ENCODE data around the gene RAP1A. TPM values are rescaled to one million over a fixed set of nuclear protein-coding genes. Genes with fewer than 3 reads are reported as not detected.
"Not testable (repeated sequence)": the region's sequence is repeated elsewhere in the genome, so short reads cannot be mapped to it uniquely, and the experiment has no call there.

RAP1A gene
- total RNA-seq, 2 donors from 2014 or later: 97.8 to 138 TPM

DNA sequence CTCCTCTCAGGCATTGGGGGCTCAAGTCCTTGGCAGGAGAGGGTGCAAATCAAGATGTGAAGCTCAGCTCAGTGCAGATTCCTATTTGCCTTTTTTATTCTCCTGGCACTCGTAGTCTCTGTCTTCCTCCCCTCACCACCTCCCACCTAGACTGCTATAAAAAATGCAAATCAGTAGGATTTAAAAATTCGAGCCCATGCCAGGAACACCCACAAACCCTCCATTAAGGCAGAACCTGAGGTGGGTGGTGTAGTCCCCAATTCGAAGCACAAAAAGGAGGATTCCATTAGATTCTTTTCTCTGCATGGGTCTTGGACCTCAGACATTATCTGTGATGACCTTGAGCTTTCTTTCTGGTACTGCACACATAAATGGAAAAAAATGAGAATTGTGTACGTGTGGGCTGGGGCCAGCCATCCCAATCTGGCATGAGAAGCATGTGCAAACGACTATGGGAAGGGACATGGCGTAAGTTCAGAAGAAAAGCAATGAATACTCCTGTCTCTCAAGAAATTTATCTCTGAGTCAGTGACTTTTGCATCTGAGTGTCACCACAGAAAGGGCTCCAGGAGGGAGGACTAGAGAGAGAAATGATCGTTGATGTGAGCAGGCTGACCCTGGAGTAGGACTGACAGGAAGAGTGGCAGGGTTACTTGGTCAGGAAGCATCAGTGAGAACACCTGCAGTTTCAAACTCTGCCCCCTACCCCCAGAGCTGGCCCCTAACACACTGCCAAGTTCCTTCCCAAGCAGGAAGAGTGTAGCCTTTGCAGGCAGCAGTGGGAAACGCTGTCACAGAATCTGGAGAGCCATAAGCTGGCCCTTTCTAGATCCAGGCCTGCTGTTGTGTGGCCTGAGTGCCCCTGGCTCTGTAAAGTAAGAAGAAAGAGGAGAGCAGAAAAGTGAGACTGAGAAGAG lies 117.9 kb downstream of the RAP1A start:
- H3K9me3 Mint-ChIP-seq: no peaks in the 10 kb centered on the region
- H3K4me1 Mint-ChIP-seq (ENCODE audit: low read depth in 2 of 2): peaks cover 21 to 22% of the 10 kb centered on the region in 2 donors
- H3K27ac Mint-ChIP-seq: peak overlapping the region; percentile 3 to 33
- H3K4me3 Mint-ChIP-seq: peak overlapping the region; percentile 84
- peaks cover 25 to 34% of the 10 kb centered on the region in 2 donors for H3K27me3 Mint-ChIP-seq
- no peak for ATAC-seq
- no peak for DNase-seq (ENCODE audit: low spot score)
- H3K36me3 Mint-ChIP-seq: no peaks in the 10 kb centered on the region

DNA sequence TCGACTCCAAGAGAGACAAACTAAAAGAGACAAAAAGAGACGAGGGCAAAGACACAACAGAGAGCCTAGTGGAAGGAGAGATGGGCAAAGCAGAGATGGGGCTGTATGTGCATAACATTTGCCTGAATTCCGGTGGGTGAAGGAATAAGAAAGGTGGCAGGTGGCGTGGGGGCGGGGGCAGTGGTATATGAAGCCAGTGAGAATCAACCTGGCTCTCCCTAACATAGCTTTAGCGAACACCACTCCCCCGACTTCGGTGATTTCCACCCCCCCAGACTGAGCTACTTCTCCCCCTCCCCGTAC lies 118.5 kb downstream of the RAP1A start:
- Mint-ChIP-seq H3K27ac (peak overlapping the region; percentile 3 to 33), H3K27me3 (peaks cover 25 to 33% of the 10 kb centered on the region in 2 donors), H3K4me1 (ENCODE audit: low read depth in 2 of 2) (peaks cover 21 to 22% of the 10 kb centered on the region in 2 donors), H3K4me3 (peak overlapping the region; percentile 84), H3K9me3 (no peaks in the 10 kb centered on the region), H3K36me3 (no peaks in the 10 kb centered on the region)
- ATAC-seq (no peak), DNase-seq (ENCODE audit: low spot score) (no peak)

DNA sequence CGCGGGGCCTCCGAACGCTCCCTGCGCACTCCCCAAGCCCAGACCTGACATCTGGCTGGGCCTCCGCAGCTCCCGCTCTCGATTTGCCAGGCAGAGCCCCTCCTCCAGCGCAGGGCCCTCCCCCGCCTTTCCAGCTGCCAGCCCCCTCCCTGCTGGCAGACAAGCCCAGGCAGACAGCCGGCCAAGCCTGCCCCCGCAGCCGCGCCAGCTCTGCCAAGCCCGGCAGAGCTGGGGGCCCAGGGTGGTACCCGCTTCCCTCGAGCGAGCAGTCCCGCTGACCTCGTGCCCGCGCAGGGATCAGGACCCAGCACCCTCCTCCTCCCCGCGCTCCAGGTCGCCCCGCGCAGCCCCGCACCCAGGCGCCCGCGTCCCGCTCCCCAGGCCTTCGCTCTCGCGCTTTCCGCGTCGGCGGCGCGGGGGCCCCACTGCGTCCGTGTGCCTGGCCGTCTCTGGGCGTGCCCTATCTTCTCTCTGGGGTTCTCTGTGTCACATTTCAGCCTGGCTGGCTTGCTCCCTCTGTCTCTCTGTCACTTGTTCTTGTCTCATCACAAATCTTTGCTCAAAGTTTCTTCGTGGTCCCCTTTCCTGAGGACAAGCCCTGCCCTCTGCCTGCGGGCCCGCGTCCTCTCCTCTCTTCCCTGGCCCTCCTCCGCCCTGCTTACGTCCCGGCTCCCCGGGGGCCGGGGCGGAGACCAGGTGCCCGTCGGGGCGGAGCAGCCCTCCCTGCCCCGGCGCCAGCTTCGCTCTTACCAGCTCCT lies 119.0 kb downstream of the RAP1A start:
- Mint-ChIP-seq H3K9me3 (no peaks in the 10 kb centered on the region), H3K4me1 (ENCODE audit: low read depth in 2 of 2) (peaks cover 21 to 22% of the 10 kb centered on the region in 2 donors), H3K36me3 (no peaks in the 10 kb centered on the region), H3K27me3 (peaks cover 25 to 34% of the 10 kb centered on the region in 2 donors), H3K4me3 (peak overlapping the region; percentile 95), H3K27ac (peak overlapping the region in 1 of 2 donors; percentile 33)
- DNase-seq (ENCODE audit: low spot score): no peak
- peak; percentile 73 to 78 for ATAC-seq

DNA sequence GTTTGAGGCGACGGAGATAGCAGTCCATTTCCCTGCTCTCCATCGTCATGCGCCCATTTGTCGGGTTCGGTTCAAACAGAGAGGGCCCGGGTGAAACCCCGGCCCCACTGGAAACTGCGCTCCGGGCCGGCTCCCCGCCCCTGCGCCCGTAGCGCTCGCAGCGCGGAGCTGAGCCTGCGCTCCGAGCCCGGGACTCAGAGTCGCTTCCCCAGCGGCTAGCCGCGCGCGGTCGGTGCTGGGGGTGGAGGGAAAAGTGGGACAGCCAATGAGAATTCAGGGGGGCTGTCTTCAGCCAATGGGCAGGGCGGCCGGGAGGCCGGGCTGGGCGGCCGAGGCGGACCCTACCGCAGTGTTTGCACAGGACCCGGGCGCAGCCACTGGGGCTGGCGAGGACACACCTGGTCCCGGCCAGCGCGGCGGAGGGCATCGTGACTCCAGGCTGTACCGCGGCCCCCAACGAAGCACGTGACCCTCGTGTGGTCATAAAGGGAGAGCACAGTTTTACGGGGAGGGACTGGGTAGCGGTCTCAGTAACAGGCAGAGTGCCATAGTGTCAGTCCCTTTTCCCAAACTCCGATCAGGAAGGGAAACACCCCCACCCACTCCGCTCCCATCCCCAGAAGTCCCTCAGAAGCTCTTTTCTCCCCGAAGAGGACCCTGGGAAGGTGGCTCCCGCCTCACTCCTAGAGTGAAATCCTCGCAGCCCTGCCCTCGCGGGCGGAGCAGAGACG lies 119.8 kb downstream of the RAP1A start, which contains the start of gene INKA2:
Gene INKA2, minus strand, starts transcription at position 202 of the 731 bp plus-strand sequence. Its CDS starts 153 bp downstream, at position 49.
- H3K27ac Mint-ChIP-seq: peak within 1 kb of the TSS in 1 of 2 donors; percentile 81
- no peaks in the 10 kb centered on the region for H3K9me3 Mint-ChIP-seq
- ATAC-seq (peak; percentile 92 to 94), DNase-seq (ENCODE audit: low spot score) (peak; percentile 88)
- H3K36me3 Mint-ChIP-seq: no peaks in the 10 kb centered on the region
- peak within 1 kb of the TSS; percentile 95 for H3K4me3 Mint-ChIP-seq
- peaks cover 21 to 22% of the 10 kb centered on the region in 2 donors for H3K4me1 Mint-ChIP-seq (ENCODE audit: low read depth in 2 of 2)
- peaks cover 25 to 36% of the 10 kb centered on the region in 2 donors for H3K27me3 Mint-ChIP-seq

DNA sequence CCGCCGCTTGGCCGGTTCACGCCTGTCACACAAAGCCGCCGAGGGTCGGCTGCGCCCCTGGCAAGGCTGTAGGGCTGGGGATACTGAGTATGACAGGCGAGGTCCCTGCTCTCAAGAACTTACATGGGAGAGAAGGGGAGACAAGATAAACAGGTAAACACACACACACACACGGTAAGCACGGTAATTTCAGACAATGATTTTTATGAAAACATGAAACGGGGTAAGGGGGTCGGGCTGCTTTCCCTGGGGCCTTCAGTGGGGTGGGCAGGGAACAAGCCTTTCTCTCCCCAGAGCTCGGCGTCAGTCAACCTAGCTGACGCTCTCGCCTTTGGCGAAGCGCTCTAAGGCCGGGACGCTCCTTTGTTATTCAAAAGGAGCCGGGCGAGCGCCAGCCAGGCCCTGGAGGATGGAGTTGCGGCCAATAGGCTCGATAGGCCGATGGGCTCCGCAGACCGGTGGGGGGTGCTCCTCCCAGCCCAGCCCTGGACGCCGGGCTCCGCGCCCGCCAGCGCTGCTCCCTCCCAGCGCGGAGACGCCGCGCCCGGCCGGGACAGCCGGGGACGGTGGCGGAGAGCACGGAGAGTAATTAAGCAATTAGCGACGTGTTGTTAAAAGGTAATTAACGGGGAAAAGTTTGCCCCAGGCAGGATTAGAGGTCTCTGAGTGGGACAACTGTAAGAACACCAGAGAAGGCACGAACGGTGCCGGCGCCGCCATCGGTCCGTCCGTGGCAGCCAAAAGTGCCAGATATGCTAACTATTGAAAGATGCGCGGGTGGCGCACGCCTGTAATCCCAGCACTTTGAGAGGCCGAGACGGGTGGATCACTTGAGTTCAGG lies 120.6 kb downstream of the RAP1A start:
- Mint-ChIP-seq H3K4me3 (peak overlapping the region; percentile 95), H3K27me3 (peaks cover 25 to 36% of the 10 kb centered on the region in 2 donors), H3K4me1 (ENCODE audit: low read depth in 2 of 2) (peaks cover 21 to 22% of the 10 kb centered on the region in 2 donors), H3K27ac (peak overlapping the region in 1 of 2 donors; percentile 81), H3K9me3 (no peaks in the 10 kb centered on the region), H3K36me3 (no peaks in the 10 kb centered on the region)
- DNase-seq (ENCODE audit: low spot score) (no peak), ATAC-seq (no peak)

DNA sequence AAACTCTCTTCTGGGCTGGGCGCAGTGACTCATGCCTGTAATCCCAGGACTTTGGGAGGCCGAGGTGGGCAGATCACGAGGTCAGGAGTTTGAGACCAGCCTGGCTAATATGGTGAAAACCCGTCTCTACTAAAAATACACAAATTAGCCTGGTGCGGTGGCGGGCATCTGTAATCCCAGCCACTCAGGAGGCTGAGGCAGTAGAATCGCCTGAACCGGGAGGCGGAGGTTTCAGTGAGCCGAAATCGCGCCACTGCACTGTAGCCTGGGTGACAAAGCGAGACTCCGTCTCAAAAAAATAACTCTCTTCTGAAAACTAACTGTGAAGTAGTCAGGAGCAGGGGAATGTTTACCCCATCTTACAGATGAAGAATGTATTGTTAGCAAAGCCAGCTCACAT lies 122.7 kb downstream of the RAP1A start:
- not testable (repeated sequence) for H3K9me3 Mint-ChIP-seq; DNase-seq (ENCODE audit: low spot score); H3K4me3 Mint-ChIP-seq; ATAC-seq; H3K27ac Mint-ChIP-seq; H3K36me3 Mint-ChIP-seq
- peaks cover 22 to 23% of the 10 kb centered on the region in 2 donors for H3K4me1 Mint-ChIP-seq (ENCODE audit: low read depth in 2 of 2)
- peaks cover 23 to 31% of the 10 kb centered on the region in 2 donors for H3K27me3 Mint-ChIP-seq

DNA sequence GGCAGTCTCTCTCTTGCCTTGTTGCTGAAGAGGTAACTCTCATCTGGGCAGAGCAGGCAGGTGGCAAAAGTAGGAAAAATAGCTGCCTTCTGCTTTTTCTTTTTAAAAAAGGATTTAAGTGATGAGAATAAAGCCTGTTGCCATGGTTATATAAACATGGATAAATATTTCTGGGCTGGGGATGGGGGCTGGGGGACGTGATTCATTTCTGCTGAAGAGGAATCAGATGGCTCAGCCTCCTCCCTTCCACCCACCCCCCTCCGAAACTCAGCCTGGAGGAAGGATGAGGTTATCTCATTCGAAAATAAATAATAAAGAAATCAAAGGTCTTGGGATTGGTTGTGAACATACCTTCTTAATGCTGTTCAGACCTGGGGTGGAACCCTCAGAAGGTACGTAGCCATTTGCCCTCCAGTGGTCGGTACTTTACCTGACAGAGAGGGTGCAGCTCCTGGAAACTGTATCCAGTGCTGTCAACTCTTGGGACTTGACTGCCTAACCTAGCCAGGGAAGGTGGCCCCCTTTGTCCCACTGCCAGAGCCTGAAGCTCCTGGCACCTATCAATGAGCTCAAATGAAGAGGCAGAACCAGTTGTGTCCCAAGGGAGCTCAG lies 123.5 kb downstream of the RAP1A start:
- Mint-ChIP-seq H3K27me3 (peaks cover 16 to 24% of the 10 kb centered on the region in 2 donors), H3K36me3 (no peaks in the 10 kb centered on the region), H3K27ac (no peak overlapping the region), H3K9me3 (no peaks in the 10 kb centered on the region), H3K4me1 (ENCODE audit: low read depth in 2 of 2) (peaks cover 19 to 20% of the 10 kb centered on the region in 2 donors), H3K4me3 (no peak overlapping the region)
- DNase-seq (ENCODE audit: low spot score) (no peak), ATAC-seq (no peak)

DNA sequence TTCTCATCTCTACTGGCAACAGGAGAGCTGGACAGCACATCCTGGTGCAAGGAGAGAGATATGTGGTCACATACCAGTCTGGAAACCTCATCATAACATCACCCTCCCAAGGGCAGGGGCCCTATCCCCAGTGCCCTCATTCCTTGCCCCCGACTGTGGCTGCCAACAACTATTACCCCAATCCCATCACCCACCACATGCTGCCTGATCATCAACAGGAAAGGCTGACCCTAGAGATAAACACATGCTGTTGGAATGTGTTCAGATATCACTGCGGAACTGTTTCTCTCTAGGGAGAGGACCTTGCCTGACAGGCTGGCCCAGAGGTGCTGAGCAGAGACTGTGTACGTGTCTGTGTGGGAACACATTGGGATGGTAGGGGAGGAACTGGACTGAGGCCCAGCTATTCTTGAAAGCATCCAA lies 124.1 kb downstream of the RAP1A start:
- ATAC-seq: no peak
- peaks cover 14 to 22% of the 10 kb centered on the region in 2 donors for H3K27me3 Mint-ChIP-seq
- DNase-seq (ENCODE audit: low spot score): no peak
- no peaks in the 10 kb centered on the region for H3K36me3 Mint-ChIP-seq
- H3K9me3 Mint-ChIP-seq: no peaks in the 10 kb centered on the region
- H3K27ac Mint-ChIP-seq: no peak overlapping the region
- H3K4me3 Mint-ChIP-seq: no peak overlapping the region
- peaks cover 15 to 17% of the 10 kb centered on the region in 2 donors for H3K4me1 Mint-ChIP-seq (ENCODE audit: low read depth in 2 of 2)

DNA sequence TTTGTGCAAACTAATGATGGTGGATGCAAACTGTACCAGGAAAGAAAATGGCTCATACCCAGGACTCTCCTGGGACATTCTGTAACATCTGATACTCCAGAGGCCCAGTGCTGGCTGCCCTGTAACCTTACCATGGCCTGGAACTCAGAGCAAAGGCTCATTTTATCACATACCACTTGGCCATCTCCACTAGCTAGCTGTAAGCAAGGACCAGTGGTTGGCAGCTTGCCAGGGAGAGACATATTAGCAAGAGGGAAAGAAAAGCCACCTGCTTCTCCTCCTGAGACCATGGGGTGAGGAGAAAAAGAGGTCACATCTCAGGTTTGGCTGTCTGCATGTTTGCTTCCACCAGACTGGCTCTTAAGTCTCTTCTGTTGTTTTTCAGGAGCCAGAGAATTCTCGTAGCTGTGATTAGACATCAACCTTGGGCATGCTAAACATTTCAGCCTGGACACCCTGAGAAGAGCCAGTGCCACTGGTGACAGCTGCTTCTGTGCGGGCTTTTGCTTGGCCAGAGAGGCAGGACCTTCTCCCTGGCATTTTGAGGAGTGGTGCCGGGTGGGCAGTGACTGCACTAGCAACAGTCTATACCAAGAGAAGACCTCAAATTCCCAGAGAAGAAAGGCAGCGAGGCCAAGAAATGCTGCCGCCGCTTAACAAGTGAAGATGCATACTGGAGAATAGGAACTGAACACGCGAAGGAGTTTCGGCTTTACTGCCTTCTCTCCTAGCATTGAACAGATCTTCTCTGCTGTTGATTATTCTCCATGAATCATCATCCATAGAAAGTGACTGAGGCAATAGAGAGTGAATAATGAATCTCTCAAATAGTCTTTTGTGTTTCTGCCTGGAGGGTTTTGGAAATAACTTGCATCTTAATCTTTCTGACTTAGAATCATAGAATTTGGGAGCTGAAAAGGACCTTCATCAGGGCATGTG lies 126.4 kb downstream of the RAP1A start:
- no peaks in the 10 kb centered on the region for H3K36me3 Mint-ChIP-seq
- no peak overlapping the region for H3K4me3 Mint-ChIP-seq
- no peaks in the 10 kb centered on the region for H3K9me3 Mint-ChIP-seq
- no peak for DNase-seq (ENCODE audit: low spot score)
- ATAC-seq: no peak
- H3K27ac Mint-ChIP-seq: no peak overlapping the region
- peaks cover 6 to 9% of the 10 kb centered on the region in 2 donors for H3K4me1 Mint-ChIP-seq (ENCODE audit: low read depth in 2 of 2)
- peaks cover under 1 to 12% of the 10 kb centered on the region in 2 donors for H3K27me3 Mint-ChIP-seq

DNA sequence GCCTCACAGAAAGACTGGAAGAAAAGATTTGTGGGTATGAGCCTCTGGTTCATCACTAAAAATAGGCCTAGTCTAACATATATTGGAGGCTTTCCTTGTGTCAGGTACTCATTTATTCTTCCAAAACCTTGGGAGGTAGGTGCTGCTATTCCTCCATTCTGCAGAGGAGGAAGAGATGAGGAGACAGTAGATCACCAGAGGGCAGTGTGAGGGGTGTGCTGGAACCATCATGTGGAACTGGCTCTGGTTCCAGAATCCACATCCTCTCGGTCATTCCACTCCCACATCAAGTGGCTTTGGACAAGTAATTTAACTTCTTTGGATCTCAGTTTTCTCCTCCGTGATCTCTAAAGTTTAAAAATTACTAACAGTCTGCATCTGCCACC lies 127.0 kb downstream of the RAP1A start:
- H3K27ac Mint-ChIP-seq: no peak overlapping the region
- H3K27me3 Mint-ChIP-seq: peaks cover 0 to 9% of the 10 kb centered on the region in 2 donors
- DNase-seq (ENCODE audit: low spot score) (no peak), ATAC-seq (no peak)
- H3K9me3 Mint-ChIP-seq: no peaks in the 10 kb centered on the region
- no peak overlapping the region for H3K4me3 Mint-ChIP-seq
- no peaks in the 10 kb centered on the region for H3K36me3 Mint-ChIP-seq
- peaks cover 6 to 7% of the 10 kb centered on the region in 2 donors for H3K4me1 Mint-ChIP-seq (ENCODE audit: low read depth in 2 of 2)

DNA sequence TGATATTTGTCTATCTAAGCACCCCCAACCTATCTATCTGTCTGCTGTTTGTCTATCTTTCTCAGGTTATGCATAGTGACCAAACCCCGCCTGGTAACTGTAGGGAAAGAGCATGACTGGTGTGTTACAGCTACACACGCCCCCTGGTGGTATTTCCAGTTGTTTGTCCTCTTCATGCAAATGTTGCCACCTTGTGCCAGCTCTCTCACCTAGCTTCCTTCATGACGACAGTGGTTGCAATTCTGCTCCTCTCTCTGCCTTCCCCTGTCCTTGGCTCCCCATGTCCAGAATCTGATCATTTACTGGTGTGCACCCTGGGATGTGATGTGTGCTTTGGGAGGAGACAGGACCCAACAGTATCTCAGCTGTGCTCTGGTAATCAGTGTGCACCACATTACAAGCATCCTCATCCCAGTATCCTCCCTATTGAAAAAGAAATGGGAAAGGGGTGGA lies 127.7 kb downstream of the RAP1A start:
- H3K4me1 Mint-ChIP-seq (ENCODE audit: low read depth in 2 of 2): peaks cover 6 to 7% of the 10 kb centered on the region in 2 donors
- H3K36me3 Mint-ChIP-seq: no peaks in the 10 kb centered on the region
- H3K9me3 Mint-ChIP-seq: no peaks in the 10 kb centered on the region
- peaks cover 0 to 7% of the 10 kb centered on the region in 2 donors for H3K27me3 Mint-ChIP-seq
- DNase-seq (ENCODE audit: low spot score) (peak; percentile 78), ATAC-seq (peak; percentile 74 to 76)
- H3K4me3 Mint-ChIP-seq: no peak overlapping the region
- no peak overlapping the region for H3K27ac Mint-ChIP-seq
